Measurements from ENCODE around the gene UBE2G2.

GRCh38 chr21:44789880-44790279 is 11.7 kb downstream of the UBE2G2 start:
- no peak for TF ChIP-seq ZNF274 (IDR thresholded peaks at IDR 0.05; ENCODE audit: low read depth, low read length)
- TF ChIP-seq SUZ12 (IDR thresholded peaks at IDR 0.05; ENCODE audit: extremely low read depth, insufficient read depth, insufficient read length), result no peak

Data from NT2/D1 (cell line).